WTC11 (cell line): Measurements from ENCODE around the gene CLEC16A. TPM values are rescaled to one million over a fixed set of nuclear protein-coding genes. Genes with fewer than 3 reads are reported as not detected.

Source experiments
- ATAC-seq: fragments of 200-7000 bp; cut with Tn5 transposase; 2 replicates; pipeline ENCODE4 v1.10.0; 2021; ENCODE audit warnings: mild to moderate bottlenecking, moderate library complexity
- CTCF ChIA-PET: fragments of 300-600 bp; sonication (Branson Sonifier 250); formaldehyde crosslinking; loops from one replicate; lab custom pipeline; 2021; ENCODE audit warnings: antibody characterized with exemption; lab: Charles Lee
- POLR2A ChIA-PET: fragments of 350-600 bp; sonication (Branson Sonifier 250); formaldehyde crosslinking; loops from one replicate; lab custom pipeline; 2021; ENCODE audit warnings: antibody characterized with exemption; lab: Charles Lee
- DNase-seq: peaks from one replicate; pipeline ENCODE4 v3.0.0; 2021; ENCODE audit warnings: low spot score
- H3K27ac Mint-ChIP-seq: 2 replicates; pipeline ENCODE4 v1.8.0; 2021; ENCODE audit warnings: mixed read lengths
- H3K27me3 Mint-ChIP-seq: 2 replicates; pipeline ENCODE4 v1.8.0; 2021; ENCODE audit warnings: low read depth, mild to moderate bottlenecking, moderate library complexity, mixed read lengths
- H3K36me3 Mint-ChIP-seq: 2 replicates; pipeline ENCODE4 v1.8.0; 2021; ENCODE audit warnings: mixed read lengths
- H3K4me1 Mint-ChIP-seq: 2 replicates; pipeline ENCODE4 v1.8.0; 2022; ENCODE audit warnings: mixed read lengths
- H3K4me3 Mint-ChIP-seq: 2 replicates; pipeline ENCODE4 v1.8.0; 2021; ENCODE audit warnings: mild to moderate bottlenecking, moderate library complexity, mixed read lengths
- H3K9me3 Mint-ChIP-seq: 2 replicates; pipeline ENCODE4 v1.8.0; 2021; ENCODE audit warnings: mixed read lengths
- CREM ChIP-seq: sonication (generic); formaldehyde crosslinking; IDR thresholded peaks from 2 replicates; pipeline ENCODE4 v1.8.1; 2022; ENCODE audit warnings: mild to moderate bottlenecking, missing genetic modification reagents, moderate library complexity
- FOXJ3 ChIP-seq: sonication (generic); formaldehyde crosslinking; IDR thresholded peaks from 2 replicates; pipeline ENCODE4 v1.9.0; 2021; ENCODE audit warnings: missing genetic modification reagents, mild to moderate bottlenecking, borderline replicate concordance
- GTF2I ChIP-seq: fragments of 250-450 bp; sonication (Bioruptor Pico); conservative IDR thresholded peaks from 2 replicates; pipeline ENCODE4 v1.4.0; 2021; ENCODE audit warnings: mild to moderate bottlenecking
- HMGA2 ChIP-seq: fragments of 250-450 bp; sonication (Bioruptor Pico); IDR thresholded peaks from 2 replicates; pipeline ENCODE4 v1.4.0; 2021; ENCODE audit warnings: mild to moderate bottlenecking, moderate library complexity
- JAZF1 ChIP-seq: fragments of 250-450 bp; sonication (Bioruptor Pico); IDR thresholded peaks from 2 replicates; pipeline ENCODE4 v1.9.0; 2021; ENCODE audit warnings: moderate library complexity, mild to moderate bottlenecking, inconsistent platforms
- KAT7 ChIP-seq: sonication (generic); formaldehyde crosslinking; IDR thresholded peaks from 2 replicates; pipeline ENCODE4 v1.8.1; 2023; ENCODE audit warnings: missing genetic modification reagents, mild to moderate bottlenecking, borderline replicate concordance
- MXD4 ChIP-seq: fragments of 250-450 bp; sonication (Bioruptor Pico); IDR thresholded peaks from 2 replicates; pipeline ENCODE4 v1.8.0; 2021; ENCODE audit warnings: mild to moderate bottlenecking, moderate library complexity, borderline replicate concordance
- MYBL2 ChIP-seq: sonication (generic); formaldehyde crosslinking; IDR thresholded peaks from 2 replicates; pipeline ENCODE4 v1.8.1; 2023; ENCODE audit warnings: mild to moderate bottlenecking, moderate library complexity, missing genetic modification reagents
- NFATC4 ChIP-seq: fragments of 250-450 bp; sonication (Bioruptor Pico); IDR thresholded peaks from 2 replicates; pipeline ENCODE4 v1.9.0; 2021; ENCODE audit warnings: mild to moderate bottlenecking
- PREB ChIP-seq: sonication (generic); formaldehyde crosslinking; IDR thresholded peaks from 2 replicates; pipeline ENCODE4 v1.8.1; 2022; ENCODE audit warnings: mild to moderate bottlenecking, missing genetic modification reagents, moderate library complexity, borderline replicate concordance
- PRRX2 ChIP-seq: fragments of 250-450 bp; sonication (Bioruptor Pico); IDR thresholded peaks from 2 replicates; pipeline ENCODE4 v1.8.0; 2021; ENCODE audit warnings: mild to moderate bottlenecking
- SMAD3 ChIP-seq: sonication (generic); formaldehyde crosslinking; IDR thresholded peaks from 2 replicates; pipeline ENCODE4 v1.8.0; 2022; ENCODE audit warnings: missing genetic modification reagents, mild to moderate bottlenecking, borderline replicate concordance
- SMAD4 ChIP-seq: sonication (generic); formaldehyde crosslinking; IDR thresholded peaks from 2 replicates; pipeline ENCODE4 v1.8.0; 2022; ENCODE audit warnings: mild to moderate bottlenecking, missing genetic modification reagents
- SP1 ChIP-seq: sonication (generic); formaldehyde crosslinking; conservative IDR thresholded peaks from 2 replicates; pipeline ENCODE4 v1.8.1; 2022; ENCODE audit warnings: missing genetic modification reagents
- USF1 ChIP-seq: sonication (generic); formaldehyde crosslinking; IDR thresholded peaks from 2 replicates; pipeline ENCODE4 v1.8.0; 2022; ENCODE audit warnings: mild to moderate bottlenecking, missing genetic modification reagents
- ZNF138 ChIP-seq: sonication (generic); formaldehyde crosslinking; conservative IDR thresholded peaks from 2 replicates; pipeline ENCODE4 v1.8.1; 2022; ENCODE audit warnings: mild to moderate bottlenecking, moderate library complexity, missing genetic modification reagents
- ZNF232 ChIP-seq: sonication (generic); formaldehyde crosslinking; IDR thresholded peaks from 2 replicates; pipeline ENCODE4 v1.8.0; 2022; ENCODE audit warnings: mild to moderate bottlenecking, missing genetic modification reagents
- ZNF263 ChIP-seq: sonication (generic); formaldehyde crosslinking; IDR thresholded peaks from 2 replicates; pipeline ENCODE4 v1.8.1; 2022; ENCODE audit warnings: low read depth, mild to moderate bottlenecking, moderate library complexity, missing genetic modification reagents
- ZNF396 ChIP-seq: fragments of 250-450 bp; sonication (Bioruptor Pico); IDR thresholded peaks from 2 replicates; pipeline ENCODE4 v1.8.0; 2021; ENCODE audit warnings: mild to moderate bottlenecking, moderate library complexity, borderline replicate concordance
- ZSCAN18 ChIP-seq: fragments of 250-450 bp; sonication (Bioruptor Pico); IDR thresholded peaks from 2 replicates; pipeline ENCODE4 v2.1.2; 2022; ENCODE audit warnings: mild to moderate bottlenecking, moderate library complexity
- total RNA-seq: library from RNA; stranded (reverse); gene quantifications from 3 replicates; pipeline ENCODE4 v1.2.3, GENCODE V29; 2021
- TF ChIP-seq, protein P1 (sequence below): sonication (generic); formaldehyde crosslinking; IDR thresholded peaks from 2 replicates; pipeline ENCODE4 v1.8.0; 2023; ENCODE audit warnings: missing genetic modification reagents, mild to moderate bottlenecking, borderline replicate concordance
- TF ChIP-seq, protein P2 (sequence below): fragments of 250-450 bp; sonication (Bioruptor Pico); IDR thresholded peaks from 2 replicates; pipeline ENCODE4 v1.9.0; 2021; ENCODE audit warnings: mild to moderate bottlenecking, borderline replicate concordance

Gene CLEC16A
- total RNA-seq, 1 experiment from 2014 or later: 14.4 TPM

- Mint-ChIP-seq H3K4me1 (peaks cover 1% of the 10 kb centered on the region; the same call in 1 of the 2 replicates), H3K27ac (no peak overlapping the region), H3K9me3 (no peaks in the 10 kb centered on the region), H3K36me3 (no peaks in the 10 kb centered on the region; the same call in 1 of the 2 replicates), H3K4me3 (no peak overlapping the region), H3K27me3 (no peaks in the 10 kb centered on the region)
- ATAC-seq: no peak
- ChIA-PET POLR2A (no interaction called here), CTCF (no interaction called here)
- no peak for DNase-seq
- TF ChIP-seq MYBL2: no peak
Observed at GRCh38 chr16:11038777-11039176, 94.4 kb downstream of the CLEC16A start.

DNA sequence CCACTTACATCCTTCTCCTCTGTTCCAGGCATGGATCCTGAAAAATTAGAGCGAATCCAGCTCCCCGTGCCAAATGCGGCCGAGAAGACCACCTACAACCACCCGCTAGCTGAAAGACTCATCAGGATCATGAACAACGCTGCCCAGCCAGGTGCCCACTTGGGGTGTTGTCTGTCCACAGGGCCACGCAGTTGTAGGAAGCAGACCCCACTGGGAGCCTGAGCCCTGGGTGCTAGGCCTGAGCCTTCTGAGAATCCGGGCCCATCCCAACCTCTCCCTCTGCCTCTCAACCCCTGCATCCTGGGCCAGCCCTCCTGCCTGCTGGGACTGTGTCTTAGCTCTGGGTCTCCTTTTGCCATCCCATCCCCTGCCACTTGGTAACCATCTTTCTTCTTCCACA, 95.4 kb downstream of the CLEC16A start:
- ChIA-PET CTCF (no interaction called here), POLR2A (no interaction called here)
- Mint-ChIP-seq H3K4me3 (no peak overlapping the region), H3K27me3 (no peaks in the 10 kb centered on the region), H3K4me1 (no peaks in the 10 kb centered on the region), H3K9me3 (no peaks in the 10 kb centered on the region), H3K27ac (no peak overlapping the region), H3K36me3 (no peaks in the 10 kb centered on the region; the same call in 1 of the 2 replicates)
- DNase-seq (no peak), ATAC-seq (no peak)
- TF ChIP-seq ZNF396 (CRISPR knock-in tag): no peak
- TF ChIP-seq, protein P1, sequence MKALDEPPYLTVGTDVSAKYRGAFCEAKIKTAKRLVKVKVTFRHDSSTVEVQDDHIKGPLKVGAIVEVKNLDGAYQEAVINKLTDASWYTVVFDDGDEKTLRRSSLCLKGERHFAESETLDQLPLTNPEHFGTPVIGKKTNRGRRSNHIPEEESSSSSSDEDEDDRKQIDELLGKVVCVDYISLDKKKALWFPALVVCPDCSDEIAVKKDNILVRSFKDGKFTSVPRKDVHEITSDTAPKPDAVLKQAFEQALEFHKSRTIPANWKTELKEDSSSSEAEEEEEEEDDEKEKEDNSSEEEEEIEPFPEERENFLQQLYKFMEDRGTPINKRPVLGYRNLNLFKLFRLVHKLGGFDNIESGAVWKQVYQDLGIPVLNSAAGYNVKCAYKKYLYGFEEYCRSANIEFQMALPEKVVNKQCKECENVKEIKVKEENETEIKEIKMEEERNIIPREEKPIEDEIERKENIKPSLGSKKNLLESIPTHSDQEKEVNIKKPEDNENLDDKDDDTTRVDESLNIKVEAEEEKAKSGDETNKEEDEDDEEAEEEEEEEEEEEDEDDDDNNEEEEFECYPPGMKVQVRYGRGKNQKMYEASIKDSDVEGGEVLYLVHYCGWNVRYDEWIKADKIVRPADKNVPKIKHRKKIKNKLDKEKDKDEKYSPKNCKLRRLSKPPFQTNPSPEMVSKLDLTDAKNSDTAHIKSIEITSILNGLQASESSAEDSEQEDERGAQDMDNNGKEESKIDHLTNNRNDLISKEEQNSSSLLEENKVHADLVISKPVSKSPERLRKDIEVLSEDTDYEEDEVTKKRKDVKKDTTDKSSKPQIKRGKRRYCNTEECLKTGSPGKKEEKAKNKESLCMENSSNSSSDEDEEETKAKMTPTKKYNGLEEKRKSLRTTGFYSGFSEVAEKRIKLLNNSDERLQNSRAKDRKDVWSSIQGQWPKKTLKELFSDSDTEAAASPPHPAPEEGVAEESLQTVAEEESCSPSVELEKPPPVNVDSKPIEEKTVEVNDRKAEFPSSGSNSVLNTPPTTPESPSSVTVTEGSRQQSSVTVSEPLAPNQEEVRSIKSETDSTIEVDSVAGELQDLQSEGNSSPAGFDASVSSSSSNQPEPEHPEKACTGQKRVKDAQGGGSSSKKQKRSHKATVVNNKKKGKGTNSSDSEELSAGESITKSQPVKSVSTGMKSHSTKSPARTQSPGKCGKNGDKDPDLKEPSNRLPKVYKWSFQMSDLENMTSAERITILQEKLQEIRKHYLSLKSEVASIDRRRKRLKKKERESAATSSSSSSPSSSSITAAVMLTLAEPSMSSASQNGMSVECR: no peak
- no peak for TF ChIP-seq SMAD3 (CRISPR knock-in tag)
- no peak for TF ChIP-seq FOXJ3
- no peak for TF ChIP-seq KAT7 (CRISPR knock-in tag)
- TF ChIP-seq NFATC4 (CRISPR knock-in tag): no peak
- TF ChIP-seq CREM: no peak
- TF ChIP-seq PREB (CRISPR knock-in tag): no peak
- no peak for TF ChIP-seq ZNF232 (CRISPR knock-in tag)
- no peak for TF ChIP-seq GTF2I (CRISPR knock-in tag)
- TF ChIP-seq JAZF1 (CRISPR knock-in tag): no peak

- ChIA-PET CTCF (no interaction called here), POLR2A (no interaction called here)
- Mint-ChIP-seq H3K36me3 (no peaks in the 10 kb centered on the region; the same call in 1 of the 2 replicates), H3K27ac (no peak overlapping the region), H3K4me1 (peaks cover 4% of the 10 kb centered on the region; the same call in 1 of the 2 replicates), H3K9me3 (no peaks in the 10 kb centered on the region), H3K27me3 (no peaks in the 10 kb centered on the region), H3K4me3 (no peak overlapping the region)
- DNase-seq (no peak), ATAC-seq (no peak)
- TF ChIP-seq USF1 (CRISPR knock-in tag): no peak
- TF ChIP-seq HMGA2: no peak
- TF ChIP-seq PRRX2 (CRISPR knock-in tag): no peak
- no peak for TF ChIP-seq MXD4 (CRISPR knock-in tag)
- TF ChIP-seq ZNF263 (CRISPR knock-in tag): no peak
- TF ChIP-seq SP1 (CRISPR knock-in tag): no peak
- no peak for TF ChIP-seq ZNF138 (CRISPR knock-in tag)
- no peak for TF ChIP-seq MYBL2
- TF ChIP-seq, protein P2, sequence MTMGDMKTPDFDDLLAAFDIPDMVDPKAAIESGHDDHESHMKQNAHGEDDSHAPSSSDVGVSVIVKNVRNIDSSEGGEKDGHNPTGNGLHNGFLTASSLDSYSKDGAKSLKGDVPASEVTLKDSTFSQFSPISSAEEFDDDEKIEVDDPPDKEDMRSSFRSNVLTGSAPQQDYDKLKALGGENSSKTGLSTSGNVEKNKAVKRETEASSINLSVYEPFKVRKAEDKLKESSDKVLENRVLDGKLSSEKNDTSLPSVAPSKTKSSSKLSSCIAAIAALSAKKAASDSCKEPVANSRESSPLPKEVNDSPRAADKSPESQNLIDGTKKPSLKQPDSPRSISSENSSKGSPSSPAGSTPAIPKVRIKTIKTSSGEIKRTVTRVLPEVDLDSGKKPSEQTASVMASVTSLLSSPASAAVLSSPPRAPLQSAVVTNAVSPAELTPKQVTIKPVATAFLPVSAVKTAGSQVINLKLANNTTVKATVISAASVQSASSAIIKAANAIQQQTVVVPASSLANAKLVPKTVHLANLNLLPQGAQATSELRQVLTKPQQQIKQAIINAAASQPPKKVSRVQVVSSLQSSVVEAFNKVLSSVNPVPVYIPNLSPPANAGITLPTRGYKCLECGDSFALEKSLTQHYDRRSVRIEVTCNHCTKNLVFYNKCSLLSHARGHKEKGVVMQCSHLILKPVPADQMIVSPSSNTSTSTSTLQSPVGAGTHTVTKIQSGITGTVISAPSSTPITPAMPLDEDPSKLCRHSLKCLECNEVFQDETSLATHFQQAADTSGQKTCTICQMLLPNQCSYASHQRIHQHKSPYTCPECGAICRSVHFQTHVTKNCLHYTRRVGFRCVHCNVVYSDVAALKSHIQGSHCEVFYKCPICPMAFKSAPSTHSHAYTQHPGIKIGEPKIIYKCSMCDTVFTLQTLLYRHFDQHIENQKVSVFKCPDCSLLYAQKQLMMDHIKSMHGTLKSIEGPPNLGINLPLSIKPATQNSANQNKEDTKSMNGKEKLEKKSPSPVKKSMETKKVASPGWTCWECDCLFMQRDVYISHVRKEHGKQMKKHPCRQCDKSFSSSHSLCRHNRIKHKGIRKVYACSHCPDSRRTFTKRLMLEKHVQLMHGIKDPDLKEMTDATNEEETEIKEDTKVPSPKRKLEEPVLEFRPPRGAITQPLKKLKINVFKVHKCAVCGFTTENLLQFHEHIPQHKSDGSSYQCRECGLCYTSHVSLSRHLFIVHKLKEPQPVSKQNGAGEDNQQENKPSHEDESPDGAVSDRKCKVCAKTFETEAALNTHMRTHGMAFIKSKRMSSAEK (CRISPR knock-in tag): no peak
- TF ChIP-seq ZSCAN18 (CRISPR knock-in tag): no peak
- no peak for TF ChIP-seq SMAD4
Observed at GRCh38 chr16:11042191-11042590, 97.8 kb downstream of the CLEC16A start.
